Heart left ventricle (tissue), 16 donors: ENCODE data around the gene PLEKHM2. TPM values are rescaled to one million over a fixed set of nuclear protein-coding genes. Genes with fewer than 3 reads are reported as not detected.

Experiments used
- ATAC-seq, 4 donors: fragments of 200-7000 bp; cut with Tn5 transposase; one replicate each; pipeline ENCODE4 v1.9.1; 2020 to 2022; ENCODE audit warnings: moderate library complexity in 4 of 4, mild to moderate bottlenecking in 3 of 4, moderate number of reproducible peaks in 1 of 4
- DNase-seq, 5 donors: peaks; one replicate each; pipeline ENCODE4 v3.0.0-alpha.2; 2020
- H3K27ac ChIP-seq, 12 donors: fragments of 200-600 bp; sonication (generic) in 4 of 12; one replicate each; pipeline versions ENCODE4 v1.5.0 to v1.8.0; 2016 to 2022; ENCODE audit warnings: mild to moderate bottlenecking in 2 of 12
- H3K27me3 ChIP-seq, 9 donors: fragments of 200-600 bp; sonication (generic) in 2 of 9; one replicate each; pipeline versions ENCODE4 v1.5.1 to v1.8.0; 2016 to 2022; ENCODE audit warnings: mild to moderate bottlenecking in 3 of 9
- H3K36me3 ChIP-seq, 9 donors: fragments of 200-600 bp; sonication (generic) in 2 of 9; one replicate each; pipeline versions ENCODE4 v1.5.0 to v1.8.0; 2018 to 2022; ENCODE audit warnings: mild to moderate bottlenecking in 2 of 9
- H3K4me1 ChIP-seq, 12 donors: fragments of 200-600 bp; sonication (generic) in 4 of 12; one replicate each; pipeline versions ENCODE4 v1.5.0 to v1.8.0; 2016 to 2022; ENCODE audit warnings: mild to moderate bottlenecking in 3 of 12
- H3K4me3 ChIP-seq, 12 donors: fragments of 200-600 bp; sonication (generic) in 4 of 12; one replicate each; pipeline versions ENCODE4 v1.5.0 to v1.8.0; 2017 to 2022; ENCODE audit warnings: mild to moderate bottlenecking in 9 of 12, moderate library complexity in 4 of 12
- H3K9me3 ChIP-seq, 12 donors: fragments of 200-600 bp; sonication (generic) in 4 of 12; one replicate each; pipeline versions ENCODE4 v1.5.0 to v1.8.0; 2016 to 2022; ENCODE audit warnings: mild to moderate bottlenecking in 1 of 12
- POLR2A ChIP-seq, 2 donors: fragments of 450-650 bp; IDR thresholded peaks; one replicate each; pipeline ENCODE4 v1.6.1; 2017; ENCODE audit warnings: antibody characterized with exemption in 2 of 2, mild to moderate bottlenecking in 2 of 2, moderate library complexity in 2 of 2
- WGBS, 4 donors: extraction: QIAGEN DNeasy Blood & Tissue Kit in 2 of 4; methylation state at CpG; one replicate each; pipeline versions ENCODE4 v1.1.5 to v1.1.7; 2013 to 2018; 5-methylcytosine and 5-hydroxymethylcytosine counted together
- intact Hi-C, 10 donors: fragments of 100-400 bp; cut with DNase I; formaldehyde crosslinking; loops; one replicate each; pipeline versions ENCODE4 v1.11.1 to v1.14.2; 2022
- polyA plus RNA-seq, 2 donors: library from polyadenylated mRNA; stranded (reverse); fragments of 200-250 nt; gene quantifications; one replicate each; pipeline ENCODE4 v1.2.3, GENCODE V29; 2013
- total RNA-seq, 9 donors: library from RNA; depleted of rRNA in 2 of 9; stranded (reverse); fragments of >200 nt in 2 of 9; fragmentation: NEBNext Ultra II Directional in 3 of 9; extraction: Animal tissue kit (Norgen Biotek cat#: 25700) in 3 of 9; gene quantifications; one replicate each; pipeline versions ENCODE4 v1.1.0 to v1.2.4, GENCODE V29; 2016 to 2023
- TF ChIP-seq, protein P1 (sequence below), 12 donors: fragments of 200-600 bp; sonication (generic) in 4 of 12; IDR thresholded peaks; one replicate each; pipeline versions ENCODE4 v1.5.0 to v1.8.0; 2018 to 2022; ENCODE audit warnings: antibody characterized with exemption in 12 of 12, mild to moderate bottlenecking in 5 of 12
- donor health status: ischemic (EF 13 %, LVEDD 7.1; RV severe dilation, severe dysfunction).
- donor health status: healthy with polysubstance abuse.
- donor health status: DM: no; HTN: yes; CAD: no.
- donor health status: DM: no; HTN: no; CAD: no.
- donor health status: ischemic (EF 25% LVEDD 6.9; RV normal size, moderate dysfunction).
- donor health status: ischemic (EF 25% LVEDD 5.7; RV mildly dilated, moderate dysfunction).
- donor health status: healthy.
- donor health status: DM: yes; HTN: yes; CAD: no.
- donor health status: ischemic (EF 35%, LVEDD 5.7; RV mildly dilated, moderate dysfunction).
- donor health status: nonischemic (EF 11% LVEDD 7.7; RV severe dilation, severe dysfunction).
- donor health status: DM: yes; HTN: yes; CAD: no.
- donor health status: PGD.
- donor health status: ischemic (EF 29% LVEDD 5.4; RV normal size, mild dysfunction).
- donor health status: nonischemic (EF 23%, LVEDD 6.1; RV moderate dilation, normal function).

The PLEKHM2 gene
- total and polyA plus RNA-seq, 11 donors = 69.9 to 150 (median 84.4) TPM

DNA sequence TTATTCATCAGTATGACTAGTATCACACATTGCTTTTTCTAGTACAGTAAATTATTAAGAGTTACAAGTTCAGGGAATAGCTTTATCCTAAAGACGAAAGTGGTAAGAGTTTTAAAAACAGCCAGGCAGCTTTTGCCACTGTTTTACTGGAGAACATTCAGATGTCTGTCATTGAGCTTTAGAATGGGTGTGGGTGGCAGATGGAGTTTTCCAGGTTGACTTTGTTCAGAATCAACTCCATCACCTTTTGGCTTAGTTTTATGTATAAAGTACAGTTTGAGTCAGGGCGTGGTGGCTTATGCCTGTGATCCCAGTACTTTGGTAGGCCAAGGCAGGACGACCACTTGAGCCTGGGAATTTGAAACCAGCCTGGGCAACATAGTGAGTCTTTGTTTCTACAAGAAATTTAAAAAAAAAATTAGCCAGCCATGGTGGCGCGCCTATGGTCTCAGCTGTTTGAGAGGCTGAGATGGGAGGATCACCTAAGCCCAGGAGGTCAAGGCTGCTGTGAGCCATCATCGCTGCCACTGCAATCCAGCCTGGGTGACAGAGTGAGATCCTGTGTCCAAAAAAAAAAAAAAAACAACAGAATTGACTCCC, 29.9 kb upstream of the PLEKHM2 start:
- DNase-seq = no peak
- 94 to 97% (median 96%) methylated on average over 6 of the region's 6 CpGs for WGBS, 4 donors
- TF ChIP-seq, protein P1, sequence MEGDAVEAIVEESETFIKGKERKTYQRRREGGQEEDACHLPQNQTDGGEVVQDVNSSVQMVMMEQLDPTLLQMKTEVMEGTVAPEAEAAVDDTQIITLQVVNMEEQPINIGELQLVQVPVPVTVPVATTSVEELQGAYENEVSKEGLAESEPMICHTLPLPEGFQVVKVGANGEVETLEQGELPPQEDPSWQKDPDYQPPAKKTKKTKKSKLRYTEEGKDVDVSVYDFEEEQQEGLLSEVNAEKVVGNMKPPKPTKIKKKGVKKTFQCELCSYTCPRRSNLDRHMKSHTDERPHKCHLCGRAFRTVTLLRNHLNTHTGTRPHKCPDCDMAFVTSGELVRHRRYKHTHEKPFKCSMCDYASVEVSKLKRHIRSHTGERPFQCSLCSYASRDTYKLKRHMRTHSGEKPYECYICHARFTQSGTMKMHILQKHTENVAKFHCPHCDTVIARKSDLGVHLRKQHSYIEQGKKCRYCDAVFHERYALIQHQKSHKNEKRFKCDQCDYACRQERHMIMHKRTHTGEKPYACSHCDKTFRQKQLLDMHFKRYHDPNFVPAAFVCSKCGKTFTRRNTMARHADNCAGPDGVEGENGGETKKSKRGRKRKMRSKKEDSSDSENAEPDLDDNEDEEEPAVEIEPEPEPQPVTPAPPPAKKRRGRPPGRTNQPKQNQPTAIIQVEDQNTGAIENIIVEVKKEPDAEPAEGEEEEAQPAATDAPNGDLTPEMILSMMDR (IDR thresholded peaks at IDR 0.05) = no peak
- TF ChIP-seq POLR2A (IDR thresholded peaks at IDR 0.05) = no peak
- intact Hi-C loops = loop anchor here in 1 of 10 donors (10.0 kb wide), 1 partner anchor 79 kb away; no protein-coding TSS in a partner anchor
- peaks cover 0 to 16% (median 3%) of the 10 kb centered on the region in 12 donors for H3K4me1 ChIP-seq
- no peak for ATAC-seq
- H3K36me3 ChIP-seq = peaks cover 0 to 98% (median 91%) of the 10 kb centered on the region in 9 donors
- H3K4me3 ChIP-seq = no peak overlapping the region
- no peak overlapping the region for H3K27ac ChIP-seq
- no peaks in the 10 kb centered on the region for H3K27me3 ChIP-seq
- no peaks in the 10 kb centered on the region for H3K9me3 ChIP-seq

DNA sequence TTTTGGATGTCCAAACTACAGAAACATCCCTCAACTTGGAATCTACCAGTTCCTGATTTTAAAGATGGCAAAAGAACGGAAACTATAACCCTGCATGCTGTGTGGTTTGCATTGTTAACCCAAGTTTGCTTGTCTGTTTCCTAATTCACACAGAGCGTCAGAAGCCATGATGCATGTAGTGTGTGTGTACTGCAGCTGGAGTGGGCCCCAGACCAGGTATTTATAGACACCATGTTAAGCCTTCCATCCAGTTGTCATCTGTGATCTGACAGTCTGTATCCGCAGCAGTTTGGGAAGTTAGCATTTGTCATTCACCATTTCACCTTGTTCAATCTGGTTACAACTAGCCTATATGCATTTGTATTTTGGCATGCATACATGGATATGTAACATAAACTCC, 27.7 kb upstream of the PLEKHM2 start:
- H3K36me3 ChIP-seq = peaks cover 0 to 98% (median 91%) of the 10 kb centered on the region in 9 donors
- intact Hi-C loops = loop anchor here in 3 of 10 donors (2.0 to 10.0 kb wide), 3 partner anchors 81 to 84 kb away; partner anchors contain the start of gene SLC25A34 (in 1 of the 3)
- no peaks in the 10 kb centered on the region for H3K9me3 ChIP-seq
- ATAC-seq (peak; percentile 51 to 84 (median 79)), DNase-seq (no peak)
- WGBS, 4 donors = 59 to 70% (median 66%) methylated on average over 3 of the region's 3 CpGs
- H3K27me3 ChIP-seq = no peaks in the 10 kb centered on the region
- H3K4me3 ChIP-seq = no peak overlapping the region
- TF ChIP-seq, protein P1 (IDR thresholded peaks at IDR 0.05) = peak in 3 of 12 donors; percentile 16 to 23 (median 17)
- TF ChIP-seq POLR2A (IDR thresholded peaks at IDR 0.05) = no peak
- H3K4me1 ChIP-seq = peaks cover 0 to 16% (median 3%) of the 10 kb centered on the region in 12 donors
- H3K27ac ChIP-seq = peak overlapping the region in 3 of 12 donors; percentile 20 to 54 (median 41)

- Histone ChIP-seq H3K4me3 (no peak overlapping the region), H3K4me1 (peaks cover 0 to 18% (median 3%) of the 10 kb centered on the region in 12 donors), H3K27me3 (no peaks in the 10 kb centered on the region), H3K27ac (peak overlapping the region in 3 of 12 donors; percentile 5 to 54 (median 41)), H3K9me3 (no peaks in the 10 kb centered on the region), H3K36me3 (peaks cover 0 to 98% (median 91%) of the 10 kb centered on the region in 9 donors)
- DNase-seq (no peak), ATAC-seq (no peak)
- WGBS, 4 donors = 50 to 68% (median 54%) methylated on average over 1 of the region's 1 CpG
- intact Hi-C loops = loop anchor here in 3 of 10 donors (2.0 to 10.0 kb wide), 3 partner anchors 80 to 84 kb away; partner anchors contain the start of gene SLC25A34 (in 1 of the 3)
- no peak for TF ChIP-seq POLR2A (IDR thresholded peaks at IDR 0.05)
- TF ChIP-seq, protein P1 (IDR thresholded peaks at IDR 0.05) = no peak
Observed at GRCh38 chr1:15657021-15657420, 27.1 kb upstream of the PLEKHM2 start.

DNA sequence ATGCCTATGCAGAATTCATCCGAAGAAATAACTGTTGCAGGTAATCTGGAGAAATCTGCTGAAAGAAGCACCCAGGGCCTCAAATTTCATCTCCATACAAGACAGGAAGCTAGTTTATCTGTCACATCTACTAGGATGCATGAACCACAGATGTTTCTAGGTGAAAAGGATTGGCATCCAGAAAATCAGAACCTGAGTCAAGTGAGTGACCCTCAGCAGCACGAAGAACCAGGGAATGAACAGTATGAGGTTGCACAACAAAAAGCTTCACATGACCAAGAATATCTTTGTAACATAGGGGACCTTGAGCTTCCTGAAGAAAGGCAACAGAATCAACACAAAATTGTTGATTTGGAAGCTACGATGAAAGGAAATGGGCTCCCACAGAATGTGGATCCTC, 24.0 kb upstream of the PLEKHM2 start:
- Histone ChIP-seq H3K9me3 (no peaks in the 10 kb centered on the region), H3K4me3 (no peak overlapping the region), H3K27me3 (no peaks in the 10 kb centered on the region), H3K36me3 (peaks cover 0 to 74% (median 63%) of the 10 kb centered on the region in 9 donors), H3K27ac (no peak overlapping the region), H3K4me1 (peaks cover 0 to 22% (median 5%) of the 10 kb centered on the region in 12 donors)
- DNase-seq (no peak), ATAC-seq (no peak)
- intact Hi-C loops = no loop called here
- TF ChIP-seq, protein P1 (IDR thresholded peaks at IDR 0.05) = no peak
- TF ChIP-seq POLR2A (IDR thresholded peaks at IDR 0.05) = no peak
- WGBS, 4 donors = 91 to 95% (median 93%) methylated on average over 3 of the region's 3 CpGs
